Measurements from ENCODE around the gene PCDHGA12.
"Not testable (repeated sequence)": the region's sequence is repeated elsewhere in the genome, so short reads cannot be mapped to it uniquely, and the experiment has no call there.

The PCDHGA12 gene

DNA sequence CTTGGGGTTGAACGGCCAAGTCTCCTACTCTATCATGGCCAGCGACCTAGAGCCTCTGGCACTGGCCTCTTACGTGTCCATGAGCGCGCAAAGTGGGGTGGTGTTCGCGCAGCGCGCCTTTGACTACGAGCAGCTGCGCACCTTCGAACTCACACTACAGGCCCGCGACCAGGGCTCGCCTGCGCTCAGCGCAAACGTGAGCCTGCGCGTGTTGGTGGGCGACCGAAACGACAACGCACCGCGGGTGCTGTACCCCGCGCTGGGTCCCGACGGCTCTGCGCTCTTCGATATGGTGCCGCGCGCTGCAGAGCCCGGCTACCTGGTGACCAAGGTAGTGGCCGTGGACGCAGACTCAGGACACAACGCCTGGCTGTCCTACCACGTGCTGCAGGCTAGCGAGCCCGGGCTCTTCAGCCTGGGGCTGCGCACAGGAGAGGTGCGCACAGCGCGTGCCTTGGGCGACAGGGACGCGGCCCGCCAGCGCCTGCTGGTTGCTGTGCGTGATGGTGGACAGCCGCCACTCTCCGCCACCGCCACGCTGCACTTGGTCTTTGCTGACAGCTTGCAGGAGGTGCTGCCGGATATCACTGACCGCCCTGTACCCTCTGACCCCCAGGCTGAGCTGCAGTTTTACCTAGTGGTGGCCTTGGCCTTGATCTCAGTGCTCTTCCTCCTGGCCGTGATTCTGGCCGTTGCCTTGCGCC is 30.6 kb upstream of the PCDHGA12 start:
- Histone ChIP-seq H3K14ac (ENCODE audit: low read length) (no peak overlapping the region), H3K4me1 (ENCODE audit: control insufficient read depth in 1 of 2, insufficient read depth in 2 of 2, low read length in 2 of 2) (no peaks in the 10 kb centered on the region)
- WGBS (ENCODE audit: extremely low coverage, insufficient coverage, insufficient read length): no CpG with 5 or more reads among the region's 61 CpGs

GRCh38 chr5:141402553-141403243 is 27.6 kb upstream of the PCDHGA12 start, which contains the start of gene PCDHGA9:
Gene PCDHGA9 (plus strand): TSS chr5:141402778. CDS start chr5:141402953, 175 bp downstream.
- Histone ChIP-seq H3K9ac (ENCODE audit: low read length) (peak within 1 kb of the TSS; percentile 40), H3K14ac (ENCODE audit: low read length) (no peak within 1 kb of the TSS), H3K4ac (ENCODE audit: low read depth, low read length) (no peak within 1 kb of the TSS), H2AK5ac (ENCODE audit: low read length) (no peak within 1 kb of the TSS), H3K9me3 (ENCODE audit: insufficient read depth, low read depth, low read length) (peaks cover 31% of the 10 kb centered on the region), H4K12ac (ENCODE audit: low read depth, low read length) (no peak within 1 kb of the TSS), H4K8ac (ENCODE audit: low read depth, low read length) (no peak within 1 kb of the TSS), H3K36me3 (ENCODE audit: control insufficient read depth in 1 of 2, insufficient read depth in 2 of 2, low read length in 2 of 2) (peaks cover 3 to 13% of the 10 kb centered on the region in 2 experiments), H3K27me3 (ENCODE audit: insufficient read depth, low read length) (no peaks in the 10 kb centered on the region), H3K27ac (ENCODE audit: low read depth, low read length) (no peak within 1 kb of the TSS), H2AFZ (ENCODE audit: insufficient read depth, low read length, poor library complexity) (no peak within 1 kb of the TSS), H3K4me3 (ENCODE audit: low read depth, low read length) (no peak within 1 kb of the TSS), H3K18ac (ENCODE audit: low read length) (no peak within 1 kb of the TSS), H4K91ac (ENCODE audit: low read depth, low read length) (no peak within 1 kb of the TSS), H2BK5ac (ENCODE audit: low read depth, low read length, poor library complexity) (no peak within 1 kb of the TSS), H3K4me2 (ENCODE audit: low read length) (no peak within 1 kb of the TSS), H3K23ac (ENCODE audit: low read length) (no peak within 1 kb of the TSS), H3K79me1 (ENCODE audit: low read length) (no peaks in the 10 kb centered on the region), H2BK12ac (ENCODE audit: low read length) (no peak within 1 kb of the TSS), H3K79me2 (ENCODE audit: control insufficient read depth, insufficient read depth, low read length, poor library complexity) (no peaks in the 10 kb centered on the region), H3K4me1 (ENCODE audit: control insufficient read depth in 1 of 2, insufficient read depth in 2 of 2, low read length in 2 of 2) (no peaks in the 10 kb centered on the region), H2BK120ac (ENCODE audit: insufficient read depth, low read length, poor library complexity) (no peak within 1 kb of the TSS)
- no CpG with 5 or more reads among the region's 27 CpGs for WGBS (ENCODE audit: extremely low coverage, insufficient coverage, insufficient read length)
- DNase-seq: peak in 1 of 2 donors; percentile 25

More for the DNA sequence above, 30.6 kb upstream of the PCDHGA12 start:
- Histone ChIP-seq H2AK5ac (ENCODE audit: low read length) (no peak overlapping the region), H3K9me3 (ENCODE audit: insufficient read depth, low read depth, low read length) (peaks cover 30% of the 10 kb centered on the region), H2BK5ac (ENCODE audit: low read depth, low read length, poor library complexity) (no peak overlapping the region), H3K79me2 (ENCODE audit: control insufficient read depth, insufficient read depth, low read length, poor library complexity) (no peaks in the 10 kb centered on the region), H3K27me3 (ENCODE audit: insufficient read depth, low read length) (no peaks in the 10 kb centered on the region), H3K36me3 (ENCODE audit: control insufficient read depth in 1 of 2, insufficient read depth in 2 of 2, low read length in 2 of 2) (peaks cover 3 to 15% of the 10 kb centered on the region in 2 experiments), H4K91ac (ENCODE audit: low read depth, low read length) (no peak overlapping the region), H3K4me3 (ENCODE audit: low read depth, low read length) (no peak overlapping the region), H3K79me1 (ENCODE audit: low read length) (no peaks in the 10 kb centered on the region), H3K18ac (ENCODE audit: low read length) (no peak overlapping the region), H2BK12ac (ENCODE audit: low read length) (no peak overlapping the region), H2AFZ (ENCODE audit: insufficient read depth, low read length, poor library complexity) (no peak overlapping the region), H3K27ac (ENCODE audit: low read depth, low read length) (no peak overlapping the region), H3K9ac (ENCODE audit: low read length) (no peak overlapping the region), H3K4ac (ENCODE audit: low read depth, low read length) (no peak overlapping the region), H4K8ac (ENCODE audit: low read depth, low read length) (no peak overlapping the region), H2BK120ac (ENCODE audit: insufficient read depth, low read length, poor library complexity) (no peak overlapping the region), H3K4me2 (ENCODE audit: low read length) (no peak overlapping the region), H4K12ac (ENCODE audit: low read depth, low read length) (no peak overlapping the region), H3K23ac (ENCODE audit: low read length) (no peak overlapping the region)
- no peak for DNase-seq

- no peak overlapping the region for H3K27ac ChIP-seq (ENCODE audit: low read depth, low read length)
- H2BK120ac ChIP-seq (ENCODE audit: insufficient read depth, low read length, poor library complexity): no peak overlapping the region
- no peaks in the 10 kb centered on the region for H3K27me3 ChIP-seq (ENCODE audit: insufficient read depth, low read length)
- no peaks in the 10 kb centered on the region for H3K79me2 ChIP-seq (ENCODE audit: control insufficient read depth, insufficient read depth, low read length, poor library complexity)
- no peak overlapping the region for H3K4me3 ChIP-seq (ENCODE audit: low read depth, low read length)
- H3K9ac ChIP-seq (ENCODE audit: low read length): no peak overlapping the region
- H2AK5ac ChIP-seq (ENCODE audit: low read length): no peak overlapping the region
- H3K79me1 ChIP-seq (ENCODE audit: low read length): no peaks in the 10 kb centered on the region
- no peak overlapping the region for H3K18ac ChIP-seq (ENCODE audit: low read length)
- H3K14ac ChIP-seq (ENCODE audit: low read length): no peak overlapping the region
- no peak for DNase-seq
- no peak overlapping the region for H2AFZ ChIP-seq (ENCODE audit: insufficient read depth, low read length, poor library complexity)
- peaks cover 3 to 11% of the 10 kb centered on the region in 2 experiments for H3K36me3 ChIP-seq (ENCODE audit: control insufficient read depth in 1 of 2, insufficient read depth in 2 of 2, low read length in 2 of 2)
- no peak overlapping the region for H3K23ac ChIP-seq (ENCODE audit: low read length)
- no peak overlapping the region for H2BK12ac ChIP-seq (ENCODE audit: low read length)
- H3K9me3 ChIP-seq (ENCODE audit: insufficient read depth, low read depth, low read length): peaks cover 31% of the 10 kb centered on the region
- H4K12ac ChIP-seq (ENCODE audit: low read depth, low read length): no peak overlapping the region
- no peak overlapping the region for H4K91ac ChIP-seq (ENCODE audit: low read depth, low read length)
- H2BK5ac ChIP-seq (ENCODE audit: low read depth, low read length, poor library complexity): no peak overlapping the region
- H3K4ac ChIP-seq (ENCODE audit: low read depth, low read length): no peak overlapping the region
- H3K4me1 ChIP-seq (ENCODE audit: control insufficient read depth in 1 of 2, insufficient read depth in 2 of 2, low read length in 2 of 2): no peaks in the 10 kb centered on the region
- no peak overlapping the region for H4K8ac ChIP-seq (ENCODE audit: low read depth, low read length)
- no CpG with 5 or more reads among the region's 22 CpGs for WGBS (ENCODE audit: extremely low coverage, insufficient coverage, insufficient read length)
- no peak overlapping the region for H3K4me2 ChIP-seq (ENCODE audit: low read length)
These were observed 26.9 kb upstream of the PCDHGA12 start for GRCh38 chr5:141403387-141403786.

DNA sequence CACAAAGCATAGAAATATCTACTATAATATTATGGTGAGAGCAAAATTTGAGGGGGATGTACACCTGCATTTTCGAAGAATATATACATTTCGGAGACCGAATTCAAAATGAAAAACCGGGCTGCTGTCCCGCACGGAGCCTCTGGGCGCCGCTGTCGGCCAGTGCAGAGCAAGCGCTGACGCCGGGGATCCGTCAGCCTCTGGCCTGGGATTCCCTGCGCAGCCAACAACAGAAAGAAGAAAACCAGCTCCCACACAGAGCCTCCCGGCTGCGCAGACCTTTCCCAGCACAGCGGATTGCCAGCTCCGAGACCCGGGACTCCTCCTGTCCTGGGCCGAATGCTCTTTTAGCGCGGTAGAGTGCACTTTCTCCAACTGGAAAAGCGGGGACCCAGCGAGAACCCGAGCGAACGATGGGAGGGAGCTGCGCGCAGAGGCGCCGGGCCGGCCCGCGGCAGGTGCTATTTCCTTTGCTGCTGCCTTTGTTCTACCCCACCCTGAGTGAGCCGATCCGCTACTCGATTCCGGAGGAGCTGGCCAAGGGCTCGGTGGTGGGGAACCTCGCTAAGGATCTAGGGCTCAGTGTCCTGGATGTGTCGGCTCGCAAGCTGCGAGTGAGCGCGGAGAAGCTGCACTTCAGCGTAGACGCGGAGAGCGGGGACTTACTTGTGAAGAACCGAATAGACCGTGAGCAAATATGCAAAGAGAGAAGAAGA is 22.4 kb upstream of the PCDHGA12 start, which contains the start of gene PCDHGB6:
Gene PCDHGB6, plus strand, starts transcription at position 232 of the 716 bp plus-strand sequence. Its CDS starts 182 bp downstream, at position 414.
- H4K8ac ChIP-seq (ENCODE audit: low read depth, low read length); H3K23ac ChIP-seq (ENCODE audit: low read length); H4K12ac ChIP-seq (ENCODE audit: low read depth, low read length); H2BK120ac ChIP-seq (ENCODE audit: insufficient read depth, low read length, poor library complexity); H3K27ac ChIP-seq (ENCODE audit: low read depth, low read length); H3K27me3 ChIP-seq (ENCODE audit: insufficient read depth, low read length); H3K36me3 ChIP-seq (ENCODE audit: control insufficient read depth in 1 of 2, insufficient read depth in 2 of 2, low read length in 2 of 2); H2AK5ac ChIP-seq (ENCODE audit: low read length); H2BK5ac ChIP-seq (ENCODE audit: low read depth, low read length, poor library complexity); H3K14ac ChIP-seq (ENCODE audit: low read length); H2BK12ac ChIP-seq (ENCODE audit: low read length); H3K4me1 ChIP-seq (ENCODE audit: control insufficient read depth in 1 of 2, insufficient read depth in 2 of 2, low read length in 2 of 2); H3K79me2 ChIP-seq (ENCODE audit: control insufficient read depth, insufficient read depth, low read length, poor library complexity); H3K4ac ChIP-seq (ENCODE audit: low read depth, low read length); H3K9ac ChIP-seq (ENCODE audit: low read length); H3K79me1 ChIP-seq (ENCODE audit: low read length); H3K18ac ChIP-seq (ENCODE audit: low read length): not testable (repeated sequence)
- WGBS (ENCODE audit: extremely low coverage, insufficient coverage, insufficient read length): no CpG with 5 or more reads among the region's 51 CpGs
- peak within 1 kb of the TSS; percentile 92 for H2AFZ ChIP-seq (ENCODE audit: insufficient read depth, low read length, poor library complexity)
- peaks cover 26% of the 10 kb centered on the region for H3K9me3 ChIP-seq (ENCODE audit: insufficient read depth, low read depth, low read length)
- peak within 1 kb of the TSS; percentile 80 for H3K4me2 ChIP-seq (ENCODE audit: low read length)
- DNase-seq: peak in 1 of 2 donors; percentile 36
- H4K91ac ChIP-seq (ENCODE audit: low read depth, low read length): peak within 1 kb of the TSS; percentile 51
- H3K4me3 ChIP-seq (ENCODE audit: low read depth, low read length): peak within 1 kb of the TSS; percentile 75
